Amygdala (tissue), 56 donors: ENCODE measurements around the gene GNAS.

Source experiments
- DNase-seq, 56 donors: peaks; one replicate each; lab custom pipeline; 2025; lab: John Stamatoyannopoulos, UW

The GNAS gene

GRCh38 chr20:58851969-58852458 lies 502 bp upstream of the GNAS start:
- DNase-seq = no peak

DNA sequence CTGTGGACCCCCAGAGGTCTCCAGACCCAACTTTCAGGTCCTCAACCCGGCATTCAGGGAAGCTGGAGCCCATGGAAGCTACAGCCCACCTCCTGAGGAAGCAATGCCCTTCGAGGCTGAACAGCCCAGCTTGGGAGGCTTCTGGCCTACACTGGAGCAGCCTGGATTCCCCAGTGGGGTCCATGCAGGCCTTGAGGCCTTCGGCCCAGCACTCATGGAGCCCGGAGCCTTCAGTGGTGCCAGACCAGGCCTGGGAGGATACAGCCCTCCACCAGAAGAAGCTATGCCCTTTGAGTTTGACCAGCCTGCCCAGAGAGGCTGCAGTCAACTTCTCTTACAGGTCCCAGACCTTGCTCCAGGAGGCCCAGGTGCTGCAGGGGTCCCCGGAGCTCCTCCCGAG lies 950 bp downstream of the GNAS start:
- no peak for DNase-seq

- DNase-seq = no peak
Measured at GRCh38 chr20:58853976-58854637, 1.6 kb downstream of the GNAS start.

DNA sequence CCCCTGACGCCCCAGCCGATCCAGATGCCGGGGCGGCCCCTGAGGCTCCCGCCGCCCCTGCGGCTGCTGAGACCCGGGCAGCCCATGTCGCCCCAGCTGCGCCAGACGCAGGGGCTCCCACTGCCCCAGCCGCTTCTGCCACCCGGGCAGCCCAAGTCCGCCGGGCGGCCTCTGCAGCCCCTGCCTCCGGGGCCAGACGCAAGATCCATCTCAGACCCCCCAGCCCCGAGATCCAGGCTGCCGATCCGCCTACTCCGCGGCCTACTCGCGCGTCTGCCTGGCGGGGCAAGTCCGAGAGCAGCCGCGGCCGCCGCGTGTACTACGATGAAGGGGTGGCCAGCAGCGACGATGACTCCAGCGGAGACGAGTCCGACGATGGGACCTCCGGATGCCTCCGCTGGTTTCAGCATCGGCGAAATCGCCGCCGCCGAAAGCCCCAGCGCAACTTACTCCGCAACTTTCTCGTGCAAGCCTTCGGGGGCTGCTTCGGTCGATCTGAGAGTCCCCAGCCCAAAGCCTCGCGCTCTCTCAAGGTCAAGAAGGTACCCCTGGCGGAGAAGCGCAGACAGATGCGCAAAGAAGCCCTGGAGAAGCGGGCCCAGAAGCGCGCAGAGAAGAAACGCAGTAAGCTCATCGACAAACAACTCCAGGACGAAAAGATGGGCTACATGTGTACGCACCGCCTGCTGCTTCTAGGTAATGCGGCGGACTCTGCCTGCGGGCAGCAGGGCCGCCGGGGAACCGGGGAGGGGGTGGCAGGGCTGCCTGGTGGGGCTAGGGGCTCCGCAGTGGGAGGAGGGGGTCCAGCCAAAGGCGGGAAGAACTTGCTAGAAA lies 2.3 kb downstream of the GNAS start:
- DNase-seq = no peak

- no peak for DNase-seq
Measured at GRCh38 chr20:58855506-58856389, 3.2 kb downstream of the GNAS start.

DNA sequence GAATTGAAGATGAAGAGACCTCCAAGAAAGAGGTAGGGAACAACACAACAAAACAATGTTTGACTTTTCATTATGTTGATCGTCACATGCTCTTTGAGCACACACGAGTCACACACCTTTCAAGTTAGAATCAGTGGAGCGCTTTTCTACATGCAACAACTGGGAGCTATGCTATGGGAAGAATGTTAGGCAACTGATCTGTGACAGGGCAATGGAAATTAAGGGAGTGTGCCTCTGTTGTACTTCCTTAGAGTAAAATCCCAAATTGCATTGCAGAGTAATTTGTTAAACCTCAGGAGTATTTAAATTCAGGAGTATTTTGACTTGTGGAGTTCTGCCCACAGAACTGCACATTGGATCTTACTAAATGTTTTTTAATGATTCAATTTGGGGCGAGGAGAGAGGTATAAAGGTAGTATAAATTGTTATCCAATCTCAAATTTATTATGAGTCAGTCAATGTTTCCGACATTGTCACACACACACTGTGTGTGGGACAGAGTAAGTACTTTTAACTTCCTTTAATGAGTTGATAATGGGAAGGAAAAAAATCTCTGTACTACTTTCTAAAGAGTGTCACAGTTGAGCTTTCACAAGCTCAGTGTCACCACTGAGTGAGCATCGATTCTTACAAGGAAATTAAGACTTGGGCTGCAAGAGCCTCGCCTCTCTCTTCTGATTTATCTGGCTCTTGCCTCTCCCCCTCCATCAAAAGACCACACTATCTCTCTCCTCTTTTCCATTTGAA lies 10.7 kb downstream of the GNAS start:
- DNase-seq = no peak

DNA sequence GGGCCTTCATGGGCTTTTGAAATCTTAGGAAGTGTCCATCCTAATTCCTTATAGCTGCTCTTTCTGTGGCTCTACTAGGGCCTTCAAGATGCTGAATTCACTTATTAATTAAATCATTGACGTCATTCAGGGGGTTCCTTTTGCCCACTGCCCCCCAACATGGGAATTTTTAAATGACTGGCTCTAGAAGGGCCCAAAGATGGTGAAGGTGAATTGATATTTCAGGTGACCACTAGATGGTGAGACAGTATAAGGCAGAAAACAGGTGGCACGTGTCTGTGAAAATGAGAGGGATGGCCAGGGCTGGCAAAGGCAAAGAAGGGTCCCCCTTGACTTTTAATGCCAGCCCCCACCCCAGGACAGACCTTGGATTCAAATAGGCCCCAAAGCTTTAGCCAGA lies 11.8 kb downstream of the GNAS start:
- DNase-seq = no peak

DNA sequence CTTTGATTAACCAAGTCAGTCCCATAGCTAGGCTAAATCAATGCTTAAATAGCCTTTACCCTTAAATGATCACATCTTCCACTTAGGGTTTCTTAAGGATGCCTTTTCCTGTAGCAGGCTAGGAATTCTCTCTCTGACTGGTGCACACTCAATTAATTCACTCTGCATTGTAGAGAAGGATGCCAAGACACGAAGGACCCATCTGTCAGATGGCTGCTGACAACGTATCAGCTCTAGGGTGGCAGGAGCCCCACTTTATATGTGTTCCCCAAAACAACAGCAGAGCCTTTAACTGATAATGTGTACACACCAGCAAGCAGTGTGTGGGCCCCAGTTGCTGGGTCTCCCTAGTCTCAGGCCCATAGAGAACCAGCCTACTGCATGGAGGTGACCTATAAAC lies 13.3 kb downstream of the GNAS start:
- no peak for DNase-seq

DNA sequence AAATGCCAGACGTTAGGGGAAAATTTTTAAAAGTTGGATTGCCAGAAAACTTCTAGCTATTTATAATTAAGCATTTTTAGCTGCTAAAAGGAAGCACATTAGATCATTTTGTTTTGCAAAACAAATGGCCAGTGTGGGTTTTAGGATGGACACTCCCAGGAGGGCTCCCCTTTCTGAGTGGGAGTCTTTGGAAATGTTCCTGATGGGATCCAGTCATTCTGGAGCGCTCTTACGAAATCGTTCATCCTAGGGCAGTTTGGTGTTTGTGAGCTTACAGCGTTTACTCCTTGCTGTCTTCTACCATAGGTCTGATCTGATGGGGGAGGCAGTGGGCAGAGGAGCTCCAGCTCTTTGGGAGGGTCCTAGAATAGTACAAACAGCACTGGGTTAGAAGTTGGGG lies 14.7 kb downstream of the GNAS start:
- DNase-seq = no peak

GRCh38 chr20:58868795-58869194 lies 16.3 kb downstream of the GNAS start:
- DNase-seq = peak in 21 of 56 donors; percentile 3 to 54 (median 17)

DNA sequence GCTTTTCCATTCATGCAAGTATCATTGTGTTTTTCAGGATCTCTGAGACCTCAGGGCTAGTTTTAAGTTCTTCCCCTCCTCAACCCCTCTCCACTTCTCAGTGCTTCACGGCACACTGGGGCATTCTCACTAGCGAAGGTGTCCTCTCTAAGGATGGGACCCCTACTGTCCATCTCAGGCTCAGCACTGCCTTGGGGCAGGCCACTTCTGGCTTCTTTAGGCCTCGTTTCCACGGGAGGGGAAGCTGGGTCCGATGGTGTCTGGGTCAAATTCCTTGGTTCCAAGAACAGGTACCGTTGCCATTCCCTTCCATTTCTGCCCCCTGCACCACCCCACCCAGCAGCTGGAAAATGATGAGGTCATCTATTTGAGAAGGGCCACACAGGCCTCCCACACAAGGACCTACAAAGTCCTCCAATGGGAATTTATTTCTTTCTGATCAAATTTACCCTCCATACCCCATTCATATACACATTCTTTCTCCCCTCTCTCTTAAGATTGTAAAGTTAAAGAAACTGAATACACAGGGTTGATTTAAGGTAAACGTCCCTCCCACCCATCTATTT lies 17.2 kb downstream of the GNAS start:
- no peak for DNase-seq

- DNase-seq = peak in 40 of 56 donors; percentile 7 to 75 (median 35)
Measured at GRCh38 chr20:58870293-58871014, 17.9 kb downstream of the GNAS start.

GRCh38 chr20:58871533-58872102 lies 19.1 kb downstream of the GNAS start:
- DNase-seq = no peak

DNA sequence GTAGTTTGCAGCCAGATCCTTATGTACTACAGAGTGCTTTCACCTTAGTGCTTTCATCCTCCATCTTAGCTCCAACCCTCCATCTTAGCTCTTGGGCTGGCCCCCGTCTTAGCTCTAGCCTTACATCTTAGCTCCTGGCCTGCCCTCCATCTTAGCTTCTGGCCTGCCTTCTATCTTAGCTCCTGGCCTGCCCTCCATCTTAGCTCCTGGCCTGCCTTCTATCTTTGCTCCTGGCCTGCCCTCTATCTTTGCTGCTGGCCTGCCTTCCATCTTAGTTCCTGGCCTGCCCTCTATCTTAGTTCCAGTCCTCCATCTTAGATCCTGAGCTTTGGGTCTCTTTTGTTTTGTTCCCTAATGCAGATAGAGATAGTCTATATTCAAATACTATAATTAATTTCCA lies 22.0 kb downstream of the GNAS start:
- no peak for DNase-seq

DNA sequence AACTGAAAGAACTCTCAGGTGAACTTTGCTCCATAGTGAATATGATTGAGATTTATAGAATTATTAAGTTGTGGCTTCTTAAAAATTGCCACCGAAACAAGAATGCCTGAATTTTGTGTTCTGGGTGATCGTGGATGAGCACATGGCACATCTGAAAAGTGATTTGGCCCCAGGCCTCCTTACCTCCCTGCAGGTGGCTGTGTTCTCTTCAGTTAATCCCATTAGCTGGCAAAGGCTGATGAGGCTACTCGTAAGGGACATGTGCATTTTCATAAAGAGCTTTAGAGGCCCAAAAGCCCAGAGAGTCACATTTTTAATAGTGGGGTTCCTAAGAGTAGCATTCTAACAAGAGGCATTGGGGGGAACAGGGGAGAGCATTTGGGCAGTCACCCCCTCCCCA lies 22.6 kb downstream of the GNAS start:
- no peak for DNase-seq

DNA sequence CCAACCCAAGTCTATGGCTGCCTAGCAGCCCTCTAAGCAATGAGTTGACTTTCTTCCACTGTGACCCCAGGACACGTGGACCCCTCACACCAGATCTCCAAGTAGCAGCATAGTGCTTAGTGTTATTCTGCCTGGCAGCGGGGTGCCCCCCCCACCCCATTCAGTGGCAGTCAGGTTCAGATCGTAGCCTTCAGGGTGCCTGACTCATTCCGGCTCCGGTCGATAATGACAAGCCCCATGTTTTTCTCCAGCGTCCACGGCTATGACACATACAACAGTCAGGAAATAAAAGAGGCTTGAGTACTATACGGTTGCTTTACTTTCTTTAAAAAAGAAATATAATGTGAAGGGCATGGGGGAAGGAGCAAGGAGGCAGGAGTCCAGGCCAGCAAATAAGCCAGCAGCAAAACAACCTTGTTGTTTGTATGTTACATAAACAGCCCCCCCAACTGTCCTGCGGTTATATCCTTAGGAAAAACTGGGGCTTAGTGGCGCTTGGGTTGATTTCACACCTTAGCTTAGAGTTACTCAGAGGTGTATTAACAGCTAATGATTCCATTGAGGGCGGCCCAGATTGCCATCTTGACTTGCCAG lies 23.1 kb downstream of the GNAS start:
- no peak for DNase-seq

- no peak for DNase-seq
Measured at GRCh38 chr20:58876437-58876836, 23.9 kb downstream of the GNAS start.
